WTC11 (cell line): Measurements from ENCODE around the gene HPCAL1. TPM values are rescaled to one million over a fixed set of nuclear protein-coding genes. Genes with fewer than 3 reads are reported as not detected.

ENCODE experiments used
- ATAC-seq: fragments of 200-7000 bp; cut with Tn5 transposase; 2 replicates; pipeline ENCODE4 v1.10.0; 2021; ENCODE audit warnings: mild to moderate bottlenecking, moderate library complexity
- CTCF ChIA-PET: fragments of 300-600 bp; sonication (Branson Sonifier 250); formaldehyde crosslinking; loops from one replicate; lab custom pipeline; 2021; ENCODE audit warnings: antibody characterized with exemption; lab: Charles Lee
- POLR2A ChIA-PET: fragments of 350-600 bp; sonication (Branson Sonifier 250); formaldehyde crosslinking; loops from one replicate; lab custom pipeline; 2021; ENCODE audit warnings: antibody characterized with exemption; lab: Charles Lee
- DNase-seq: peaks from one replicate; pipeline ENCODE4 v3.0.0; 2021; ENCODE audit warnings: low spot score
- H3K27ac Mint-ChIP-seq: 2 replicates; pipeline ENCODE4 v1.8.0; 2021; ENCODE audit warnings: mixed read lengths
- H3K27me3 Mint-ChIP-seq: 2 replicates; pipeline ENCODE4 v1.8.0; 2021; ENCODE audit warnings: low read depth, mild to moderate bottlenecking, moderate library complexity, mixed read lengths
- H3K36me3 Mint-ChIP-seq: 2 replicates; pipeline ENCODE4 v1.8.0; 2021; ENCODE audit warnings: mixed read lengths
- H3K4me1 Mint-ChIP-seq: 2 replicates; pipeline ENCODE4 v1.8.0; 2022; ENCODE audit warnings: mixed read lengths
- H3K4me3 Mint-ChIP-seq: 2 replicates; pipeline ENCODE4 v1.8.0; 2021; ENCODE audit warnings: mild to moderate bottlenecking, moderate library complexity, mixed read lengths
- H3K9me3 Mint-ChIP-seq: 2 replicates; pipeline ENCODE4 v1.8.0; 2021; ENCODE audit warnings: mixed read lengths
- ARID4B ChIP-seq: sonication (generic); formaldehyde crosslinking; IDR thresholded peaks from 2 replicates; pipeline ENCODE4 v1.8.0; 2023; ENCODE audit warnings: missing genetic modification reagents, mild to moderate bottlenecking, borderline replicate concordance
- ATF6 ChIP-seq: sonication (generic); formaldehyde crosslinking; IDR thresholded peaks from 2 replicates; pipeline ENCODE4 v1.8.1; 2023; ENCODE audit warnings: mild to moderate bottlenecking, missing genetic modification reagents
- CREB1 ChIP-seq: sonication (generic); formaldehyde crosslinking; IDR thresholded peaks from 2 replicates; pipeline ENCODE4 v1.8.0; 2023; ENCODE audit warnings: mild to moderate bottlenecking, missing genetic modification reagents
- ELF4 ChIP-seq: sonication (generic); formaldehyde crosslinking; IDR thresholded peaks from 2 replicates; pipeline ENCODE4 v1.8.1; 2022; ENCODE audit warnings: low read depth, mild to moderate bottlenecking, moderate library complexity, missing genetic modification reagents
- FOXK1 ChIP-seq: sonication (generic); formaldehyde crosslinking; IDR thresholded peaks from 2 replicates; pipeline ENCODE4 v1.8.0; 2022; ENCODE audit warnings: mild to moderate bottlenecking, moderate library complexity, missing genetic modification reagents
- GABPB1 ChIP-seq: sonication (generic); formaldehyde crosslinking; IDR thresholded peaks from 2 replicates; pipeline ENCODE4 v1.8.1; 2023; ENCODE audit warnings: mild to moderate bottlenecking, missing genetic modification reagents
- GTF2I ChIP-seq: fragments of 250-450 bp; sonication (Bioruptor Pico); conservative IDR thresholded peaks from 2 replicates; pipeline ENCODE4 v1.4.0; 2021; ENCODE audit warnings: mild to moderate bottlenecking
- HMGA2 ChIP-seq: fragments of 250-450 bp; sonication (Bioruptor Pico); IDR thresholded peaks from 2 replicates; pipeline ENCODE4 v1.4.0; 2021; ENCODE audit warnings: mild to moderate bottlenecking, moderate library complexity
- PREB ChIP-seq: sonication (generic); formaldehyde crosslinking; IDR thresholded peaks from 2 replicates; pipeline ENCODE4 v1.8.1; 2022; ENCODE audit warnings: mild to moderate bottlenecking, missing genetic modification reagents, moderate library complexity, borderline replicate concordance
- PRRX2 ChIP-seq: fragments of 250-450 bp; sonication (Bioruptor Pico); IDR thresholded peaks from 2 replicates; pipeline ENCODE4 v1.8.0; 2021; ENCODE audit warnings: mild to moderate bottlenecking
- TCF7 ChIP-seq: sonication (generic); formaldehyde crosslinking; IDR thresholded peaks from 2 replicates; pipeline ENCODE4 v1.8.0; 2022; ENCODE audit warnings: mild to moderate bottlenecking, low read depth, missing genetic modification reagents, moderate library complexity
- TP53 ChIP-seq: sonication (generic); formaldehyde crosslinking; IDR thresholded peaks from 2 replicates; pipeline ENCODE4 v1.8.1; 2023; ENCODE audit warnings: mild to moderate bottlenecking, missing genetic modification reagents
- ZMAT4 ChIP-seq: fragments of 250-450 bp; sonication (Bioruptor Pico); IDR thresholded peaks from 2 replicates; pipeline ENCODE4 v1.9.0; 2021; ENCODE audit warnings: mild to moderate bottlenecking
- ZNF423 ChIP-seq: fragments of 250-450 bp; sonication (Bioruptor Pico); IDR thresholded peaks from 2 replicates; pipeline ENCODE4 v2.1.2; 2022; ENCODE audit warnings: mild to moderate bottlenecking, moderate library complexity
- total RNA-seq: library from RNA; stranded (reverse); gene quantifications from 3 replicates; pipeline ENCODE4 v1.2.3, GENCODE V29; 2021

The HPCAL1 gene
- total RNA-seq, 1 experiment from 2014 or later, result 11.8 TPM

GRCh38 chr2:10449486-10449831, 146.8 kb downstream of the HPCAL1 start:
- CTCF ChIA-PET, result interaction anchor here (1.3 to 5.7 kb wide), 2 partner anchors 14 to 148 kb away, joined by 3 to 41 read pairs; no protein-coding TSS in a partner anchor
- POLR2A ChIA-PET, result interaction anchor here (1.3 kb wide), 1 partner anchor 57 kb away, joined by 3 read pairs; no protein-coding TSS in a partner anchor
- H3K4me3 Mint-ChIP-seq, result peak overlapping the region; percentile 61

GRCh38 chr2:10449838-10450691, 147.4 kb downstream of the HPCAL1 start:
- no peaks in the 10 kb centered on the region for H3K9me3 Mint-ChIP-seq
- peaks cover 18% of the 10 kb centered on the region for H3K4me1 Mint-ChIP-seq
- POLR2A ChIA-PET, result no interaction called here
- H3K4me3 Mint-ChIP-seq, result peak overlapping the region; percentile 61
- no peak overlapping the region for H3K27ac Mint-ChIP-seq
- H3K27me3 Mint-ChIP-seq, result peaks cover 22% of the 10 kb centered on the region
- TF ChIP-seq GABPB1 (CRISPR knock-in tag) (peak; percentile 97), PRRX2 (no peak), ZNF423 (peak; percentile 40), PREB (0 out of 2 replicates have a peak, but pooled peaks have one; percentile 18)
- no peak for DNase-seq
- no peaks in the 10 kb centered on the region for H3K36me3 Mint-ChIP-seq
- CTCF ChIA-PET, result interaction anchor here (1.3 to 5.7 kb wide), 2 partner anchors 15 to 148 kb away, joined by 3 to 41 read pairs; no protein-coding TSS in a partner anchor
- ATAC-seq, result no peak

More at GRCh38 chr2:10449486-10449831, 146.8 kb downstream of the HPCAL1 start:
- H3K9me3 Mint-ChIP-seq, result no peaks in the 10 kb centered on the region
- ATAC-seq (no peak), DNase-seq (no peak)
- TF ChIP-seq TP53 (CRISPR knock-in tag) (no peak), ZMAT4 (CRISPR knock-in tag) (no peak), TCF7 (no peak), HMGA2 (CRISPR knock-in tag) (no peak), ELF4 (no peak), CREB1 (CRISPR knock-in tag) (no peak)
- TF ChIP-seq, all 79 proteins: peak for 0
- H3K36me3 Mint-ChIP-seq, result peaks cover 4% of the 10 kb centered on the region
- no peak overlapping the region for H3K27ac Mint-ChIP-seq
- peaks cover 22% of the 10 kb centered on the region for H3K27me3 Mint-ChIP-seq
- peaks cover 18% of the 10 kb centered on the region for H3K4me1 Mint-ChIP-seq

GRCh38 chr2:10451819-10452218, 149.1 kb downstream of the HPCAL1 start:
- Mint-ChIP-seq H3K36me3 (no peaks in the 10 kb centered on the region), H3K27me3 (peaks cover 22% of the 10 kb centered on the region), H3K4me3 (no peak overlapping the region)
- POLR2A ChIA-PET, result interaction anchor here (0.6 kb wide), 1 partner anchor 11 kb away, joined by 3 read pairs; no protein-coding TSS in a partner anchor
- DNase-seq, result no peak
- no peak for TF ChIP-seq FOXK1 (CRISPR knock-in tag)
- no peak for TF ChIP-seq ATF6
- TF ChIP-seq GTF2I (CRISPR knock-in tag), result no peak
- no peak for TF ChIP-seq ARID4B (CRISPR knock-in tag)
- TF ChIP-seq, all 79 proteins: peak for 0
- no peaks in the 10 kb centered on the region for H3K9me3 Mint-ChIP-seq
- peaks cover 18% of the 10 kb centered on the region for H3K4me1 Mint-ChIP-seq
- no peak overlapping the region for H3K27ac Mint-ChIP-seq
- CTCF ChIA-PET, result interaction anchor here (0.7 to 0.8 kb wide), 2 partner anchors 17 to 1965 kb away, joined by 3 to 4 read pairs; no protein-coding TSS in a partner anchor
- no peak for ATAC-seq
